HG03139 (cell line): ENCODE data around the gene ZNF554.

Experiments
- ATAC-seq: cut with Tn5 transposase; IDR thresholded peaks from one replicate; pipeline ENCODE4 v1.9.1; 2021; ENCODE audit not compliant: unreplicated experiment

The ZNF554 gene

GRCh38 chr19:2824129-2824528 lies 4.5 kb downstream of the ZNF554 start:
- ATAC-seq: no peak

GRCh38 chr19:2827022-2827421 lies 7.4 kb downstream of the ZNF554 start:
- no peak for ATAC-seq

GRCh38 chr19:2827840-2828489 lies 8.3 kb downstream of the ZNF554 start:
- no peak for ATAC-seq

- no peak for ATAC-seq
These were observed 14.7 kb downstream of the ZNF554 start for GRCh38 chr19:2834294-2834871.

- ATAC-seq: no peak
These were observed 17.8 kb downstream of the ZNF554 start for GRCh38 chr19:2837430-2837829.

- ATAC-seq: peak; percentile 91
These were observed 21.4 kb downstream of the ZNF554 start, which contains the start of gene ZNF555 for GRCh38 chr19:2840794-2841791. Gene ZNF555, plus strand, starts transcription at chr19:2841475. Its CDS starts 98 bp downstream, at chr19:2841573.

- no peak for ATAC-seq
These were observed 22.3 kb downstream of the ZNF554 start for GRCh38 chr19:2841855-2842574.

- ATAC-seq: no peak
These were observed 25.4 kb downstream of the ZNF554 start for GRCh38 chr19:2845107-2845506.

- no peak for ATAC-seq
These were observed 26.7 kb downstream of the ZNF554 start for GRCh38 chr19:2846180-2846894.

- no peak for ATAC-seq
These were observed 27.8 kb downstream of the ZNF554 start for GRCh38 chr19:2847507-2847906.

- ATAC-seq: no peak
These were observed 28.9 kb downstream of the ZNF554 start for GRCh38 chr19:2848616-2849015.

GRCh38 chr19:2850256-2850925 lies 30.7 kb downstream of the ZNF554 start:
- no peak for ATAC-seq

- ATAC-seq: no peak
These were observed 32.9 kb downstream of the ZNF554 start for GRCh38 chr19:2852598-2852997.

GRCh38 chr19:2853015-2853606 lies 33.4 kb downstream of the ZNF554 start:
- no peak for ATAC-seq

GRCh38 chr19:2854849-2855248 lies 35.2 kb downstream of the ZNF554 start:
- ATAC-seq: no peak

- ATAC-seq: no peak
These were observed 36.9 kb downstream of the ZNF554 start for GRCh38 chr19:2856457-2857050.

- ATAC-seq: no peak
These were observed 39.2 kb downstream of the ZNF554 start for GRCh38 chr19:2858864-2859263.

- no peak for ATAC-seq
These were observed 44.1 kb downstream of the ZNF554 start for GRCh38 chr19:2863816-2864215.
